HK-2 (cell line): Measurements from ENCODE around the gene ABI3BP.
"Not testable (repeated sequence)": the region's sequence is repeated elsewhere in the genome, so short reads cannot be mapped to it uniquely, and the experiment has no call there.

ENCODE experiments used
- DNase-seq: peaks from one replicate; pipeline ENCODE4 v3.0.0-alpha.2; 2018; ENCODE audit not compliant: unreplicated experiment

ABI3BP gene, protein sequence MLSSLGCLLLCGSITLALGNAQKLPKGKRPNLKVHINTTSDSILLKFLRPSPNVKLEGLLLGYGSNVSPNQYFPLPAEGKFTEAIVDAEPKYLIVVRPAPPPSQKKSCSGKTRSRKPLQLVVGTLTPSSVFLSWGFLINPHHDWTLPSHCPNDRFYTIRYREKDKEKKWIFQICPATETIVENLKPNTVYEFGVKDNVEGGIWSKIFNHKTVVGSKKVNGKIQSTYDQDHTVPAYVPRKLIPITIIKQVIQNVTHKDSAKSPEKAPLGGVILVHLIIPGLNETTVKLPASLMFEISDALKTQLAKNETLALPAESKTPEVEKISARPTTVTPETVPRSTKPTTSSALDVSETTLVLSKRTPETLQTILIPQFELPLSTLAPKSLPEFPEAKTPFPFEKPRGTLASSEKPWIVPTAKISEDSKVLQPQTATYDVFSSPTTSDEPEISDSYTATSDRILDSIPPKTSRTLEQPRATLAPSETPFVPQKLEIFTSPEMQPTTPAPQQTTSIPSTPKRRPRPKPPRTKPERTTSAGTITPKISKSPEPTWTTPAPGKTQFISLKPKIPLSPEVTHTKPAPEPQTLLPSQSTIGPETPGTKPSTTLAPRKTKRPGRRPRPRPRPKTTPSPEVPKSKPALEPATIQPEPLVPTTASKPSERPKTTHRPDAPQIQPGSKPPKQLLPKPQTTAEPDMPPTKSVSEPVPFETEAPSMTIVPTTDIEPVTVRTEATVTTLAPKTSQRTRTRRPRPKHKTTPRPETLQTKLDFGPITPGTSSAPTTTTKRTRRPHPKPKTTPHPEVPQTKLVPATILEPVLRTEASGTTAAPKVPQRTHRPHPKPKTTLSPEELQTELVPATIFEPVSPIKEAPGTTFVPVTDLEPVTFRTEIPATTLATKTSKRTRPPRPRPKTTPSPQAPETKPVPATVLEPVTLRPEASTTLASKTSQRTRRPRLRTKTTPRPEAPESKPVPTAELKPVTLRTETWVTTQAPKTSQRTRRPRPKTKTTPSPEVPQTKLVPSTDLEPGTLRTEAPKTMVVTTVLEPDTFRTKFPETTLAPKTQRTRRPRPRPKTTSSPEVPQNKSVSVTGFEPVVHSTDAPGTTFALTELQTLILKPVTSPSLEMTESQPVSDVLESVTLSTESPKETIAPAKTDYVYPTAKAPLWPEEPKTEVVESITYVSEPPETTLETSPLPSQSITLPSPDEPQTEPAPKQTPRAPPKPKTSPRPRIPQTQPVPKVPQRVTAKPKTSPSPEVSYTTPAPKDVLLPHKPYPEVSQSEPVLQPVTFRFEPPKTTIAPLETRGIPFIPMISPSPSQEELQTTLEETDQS (N-terminal part only)

DNA sequence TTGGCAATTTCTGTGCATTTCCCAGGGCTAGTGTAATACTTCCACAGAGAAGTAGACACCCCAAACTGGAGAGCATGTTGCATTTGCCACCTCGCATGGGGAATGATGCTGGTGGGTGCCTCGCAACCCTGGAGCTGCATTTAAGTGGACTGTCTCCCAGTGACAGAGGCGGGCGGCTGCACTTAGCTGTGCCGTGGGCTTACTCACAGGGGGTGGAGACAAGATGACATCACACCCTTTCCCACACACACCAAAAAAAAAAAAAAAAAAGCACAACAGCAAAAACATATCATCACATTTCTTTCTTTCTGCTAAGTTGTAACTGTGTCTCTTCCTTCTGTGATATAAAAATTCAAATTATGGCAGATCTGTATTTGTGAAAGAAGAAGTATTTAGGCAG, at the start of gene ABI3BP:
Gene ABI3BP, minus strand, starts transcription at position 113 of the 400 bp plus-strand sequence. Its CDS starts 37 bp downstream, at position 76.
- DNase-seq, result peak; percentile 63

DNA sequence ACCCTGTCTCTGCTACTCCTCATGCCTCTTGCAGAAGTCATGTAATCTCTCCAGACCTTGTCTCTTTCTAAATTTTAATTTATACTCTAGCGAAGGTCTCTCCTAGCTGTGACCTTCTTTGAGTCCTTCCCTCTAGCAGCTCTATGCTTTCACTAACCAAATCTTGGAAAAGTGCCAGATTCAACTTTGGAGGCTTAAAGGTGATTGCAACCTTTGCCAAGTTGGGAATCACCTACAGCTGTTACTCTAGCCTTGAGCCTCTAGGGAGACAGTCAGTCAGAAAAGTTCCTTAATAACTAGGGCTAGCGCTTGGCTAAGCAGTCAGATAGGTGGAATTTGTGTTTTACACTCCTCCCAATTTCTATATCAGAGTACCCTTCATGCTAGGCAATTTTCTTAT, 46.1 kb upstream of the ABI3BP start:
- no peak for DNase-seq

DNA sequence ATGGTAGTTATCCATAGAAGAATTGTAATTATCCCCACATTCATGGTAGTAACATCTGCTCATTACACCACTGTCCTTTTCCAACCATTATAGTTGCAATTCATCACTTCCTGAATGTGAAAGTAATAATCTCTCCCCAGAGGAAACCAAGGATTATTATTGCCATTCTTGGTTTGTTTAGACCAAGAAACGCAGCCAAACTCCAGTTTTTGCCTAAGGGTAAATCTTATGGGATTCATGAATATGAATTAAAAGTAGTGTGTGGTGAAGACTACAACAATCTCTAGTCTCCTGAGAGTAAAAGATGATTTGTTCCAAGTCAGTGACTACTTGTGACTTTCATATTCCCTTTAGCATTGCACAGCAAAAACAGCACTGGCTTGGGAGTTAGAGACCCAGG, 45.7 kb upstream of the ABI3BP start:
- no peak for DNase-seq

DNA sequence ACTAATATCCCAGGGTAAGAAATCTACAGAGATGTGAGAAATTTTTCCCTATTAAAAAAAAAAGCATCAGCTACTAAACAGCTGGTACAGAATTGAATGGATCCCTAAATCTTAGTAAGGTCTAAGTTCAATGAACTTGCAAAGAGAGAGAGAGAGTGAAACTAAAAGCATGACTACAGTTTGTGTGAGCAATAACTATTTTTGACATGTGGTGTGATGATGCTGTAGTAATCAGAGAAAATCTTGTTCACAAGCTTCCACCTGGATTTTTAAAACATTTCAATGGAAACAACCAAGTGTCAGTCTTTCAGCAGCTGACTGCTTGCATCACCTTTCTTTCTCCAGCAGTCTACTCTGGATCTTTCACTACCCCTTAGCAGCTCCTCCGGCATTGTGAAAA, 45.2 kb upstream of the ABI3BP start:
- DNase-seq, result no peak

DNA sequence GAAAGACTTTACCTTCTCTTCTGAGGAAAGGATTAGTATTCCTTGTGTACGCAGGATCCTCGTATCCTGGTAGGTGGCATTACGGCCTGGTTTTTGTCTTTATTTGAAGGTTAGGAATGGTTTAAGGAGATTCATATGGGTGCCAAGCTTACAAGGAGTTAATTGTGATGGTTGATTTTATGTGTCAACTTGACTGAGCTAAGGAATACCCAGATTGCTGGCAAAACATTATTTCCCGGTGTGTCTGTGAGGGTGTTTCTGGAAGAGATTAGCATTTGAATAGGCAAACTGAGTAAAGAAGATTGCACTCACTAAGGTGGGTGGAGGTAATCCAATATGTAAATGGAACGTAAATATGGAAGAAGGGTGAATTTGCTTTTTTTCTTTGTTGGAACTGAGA, 44.4 kb upstream of the ABI3BP start:
- DNase-seq, result no peak

DNA sequence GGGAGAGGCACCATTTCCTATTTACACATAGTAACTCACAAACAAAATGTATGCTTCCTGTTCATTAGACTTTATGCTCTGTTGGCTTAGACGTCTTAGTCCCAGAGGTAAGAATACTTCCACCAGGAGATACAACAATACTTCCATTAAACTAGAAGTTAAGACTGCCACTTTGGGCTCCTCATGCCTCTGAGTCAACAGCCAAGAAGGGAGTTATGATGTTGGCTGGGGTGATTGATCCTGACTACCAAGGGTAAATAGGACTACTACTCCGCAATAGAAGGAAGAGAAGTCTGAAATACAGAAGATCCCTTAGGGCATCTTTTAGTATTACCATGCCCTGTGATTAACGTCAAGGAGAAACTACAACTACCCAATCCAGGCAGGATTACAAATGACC, 43.5 kb upstream of the ABI3BP start:
- DNase-seq, result no peak

DNA sequence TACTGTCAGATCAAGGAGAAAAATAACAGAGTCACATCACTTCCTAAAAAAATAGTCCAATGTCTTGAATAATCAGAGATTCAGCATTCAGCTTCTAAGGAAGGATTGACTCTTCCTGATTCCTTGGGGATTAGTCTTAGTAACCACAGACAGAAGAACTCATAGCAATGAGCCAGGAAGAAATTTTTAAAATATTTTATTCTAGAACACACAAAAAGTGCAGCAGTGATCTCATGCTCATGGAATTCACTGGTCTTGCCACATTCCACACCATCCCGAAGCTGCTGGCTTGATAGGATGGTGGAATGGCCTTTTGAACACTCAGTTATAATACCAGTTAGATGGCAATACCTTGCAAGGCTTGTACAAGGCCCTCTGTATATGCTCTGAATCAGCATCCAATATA, 43.0 kb upstream of the ABI3BP start:
- peak; percentile 82 for DNase-seq

DNA sequence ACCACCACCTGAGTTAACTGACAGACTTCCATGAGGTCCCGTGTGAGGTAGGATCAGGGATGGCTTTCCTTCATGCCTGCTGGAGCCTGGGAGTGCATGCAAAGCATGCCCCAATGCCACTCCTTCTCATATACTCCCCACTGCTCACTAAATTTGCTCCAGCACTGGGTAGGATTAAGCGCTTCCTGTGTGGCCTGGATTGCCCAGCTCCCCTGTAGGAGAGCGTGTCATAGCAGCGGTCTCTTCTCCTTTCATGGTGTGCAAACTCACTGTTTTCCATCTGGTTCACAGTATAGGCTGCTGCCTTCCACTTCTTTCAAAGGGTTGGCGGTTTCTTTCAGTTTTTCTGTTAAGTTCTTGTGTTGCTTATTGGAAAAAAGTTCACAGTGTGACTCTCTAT, 34.1 kb upstream of the ABI3BP start:
- DNase-seq, result no peak

DNA sequence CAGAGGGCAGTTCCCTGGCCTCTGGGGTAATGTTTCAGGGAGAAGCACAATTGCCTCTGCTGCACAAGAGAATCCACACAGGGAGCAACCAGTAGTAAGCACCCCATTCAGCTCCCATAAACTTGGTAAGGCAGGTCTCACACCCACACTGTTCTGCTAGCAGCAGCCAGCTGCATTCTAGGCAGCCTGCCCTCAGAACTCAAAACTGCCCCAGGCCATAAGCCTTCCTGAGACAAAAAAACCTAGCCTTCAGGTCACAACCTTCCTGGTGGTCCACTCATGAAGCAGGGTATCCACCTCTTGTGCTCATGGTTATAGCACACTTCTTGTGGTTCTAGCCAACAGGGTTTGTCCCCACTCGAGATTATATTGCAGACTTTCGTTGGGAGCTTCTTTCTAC, 33.7 kb upstream of the ABI3BP start:
- DNase-seq, result no peak

DNA sequence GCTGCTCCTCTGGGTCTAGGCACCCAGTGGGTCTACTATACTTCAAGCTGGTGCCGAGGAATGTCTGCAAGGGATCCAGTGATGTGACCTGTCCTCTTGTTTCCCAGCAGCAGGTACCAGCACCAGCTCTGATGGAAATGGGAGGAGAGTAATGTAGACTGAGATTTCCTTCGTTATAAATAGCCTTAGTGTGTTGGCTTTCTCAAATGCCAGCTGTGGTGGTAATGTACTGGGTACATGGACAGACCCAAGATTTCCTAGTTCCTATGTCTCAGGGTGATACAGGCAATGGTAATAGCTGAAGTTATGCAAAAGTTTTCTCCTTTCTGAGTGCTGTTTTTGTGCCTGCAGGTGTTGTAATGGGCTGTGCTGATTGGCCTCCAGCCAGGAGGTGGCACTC, 33.0 kb upstream of the ABI3BP start:
- DNase-seq, result no peak

DNA sequence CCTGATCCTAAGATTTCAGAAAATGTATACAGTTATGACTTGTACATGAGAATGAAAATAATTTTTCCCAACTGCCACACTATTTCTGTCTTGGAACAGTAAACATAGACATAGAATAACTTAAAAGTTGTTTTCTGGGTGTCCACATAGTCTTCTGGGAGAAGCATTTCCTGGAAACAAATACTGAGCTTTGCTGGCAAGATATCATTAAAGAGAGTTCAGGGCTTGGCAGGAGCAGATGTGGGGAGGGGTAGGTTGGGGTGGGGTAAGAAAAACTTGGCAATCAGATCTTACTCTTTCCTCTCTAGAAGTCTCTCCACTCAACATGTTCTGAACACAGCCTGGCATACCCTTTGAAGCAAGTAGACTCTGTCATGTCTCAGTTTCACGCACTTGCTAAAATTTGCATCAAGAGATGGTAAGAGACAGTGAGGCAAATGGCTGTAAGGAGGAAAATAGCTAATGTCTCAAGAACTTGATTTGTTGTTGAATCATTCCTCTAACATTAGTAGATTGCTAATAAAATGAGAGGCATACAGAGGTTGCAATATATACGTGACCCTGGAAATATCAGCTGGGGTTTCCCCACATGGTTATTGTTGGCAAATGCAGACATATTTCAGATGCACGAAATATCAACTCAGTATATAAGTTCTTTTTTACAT, 27.3 kb upstream of the ABI3BP start:
- DNase-seq, result no peak

DNA sequence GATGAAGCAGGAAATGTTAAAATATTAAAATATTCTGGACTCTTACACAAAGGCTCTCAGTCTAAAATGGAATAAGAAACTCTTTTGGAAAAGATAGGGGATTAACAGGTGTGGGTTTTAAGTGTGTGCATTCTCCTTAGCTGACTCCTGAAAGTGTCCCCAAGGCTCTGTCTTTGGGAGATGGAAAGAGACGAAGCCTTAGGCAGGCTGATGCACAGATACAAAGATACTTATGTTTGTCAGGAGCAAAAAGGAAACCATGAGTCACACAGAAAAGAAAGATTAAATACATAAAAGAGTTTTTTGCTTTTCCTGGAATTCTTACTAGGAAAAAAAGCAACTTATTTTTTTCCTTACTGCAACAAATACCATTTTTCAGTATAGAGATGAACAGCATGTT, 23.8 kb upstream of the ABI3BP start:
- no peak for DNase-seq

DNA sequence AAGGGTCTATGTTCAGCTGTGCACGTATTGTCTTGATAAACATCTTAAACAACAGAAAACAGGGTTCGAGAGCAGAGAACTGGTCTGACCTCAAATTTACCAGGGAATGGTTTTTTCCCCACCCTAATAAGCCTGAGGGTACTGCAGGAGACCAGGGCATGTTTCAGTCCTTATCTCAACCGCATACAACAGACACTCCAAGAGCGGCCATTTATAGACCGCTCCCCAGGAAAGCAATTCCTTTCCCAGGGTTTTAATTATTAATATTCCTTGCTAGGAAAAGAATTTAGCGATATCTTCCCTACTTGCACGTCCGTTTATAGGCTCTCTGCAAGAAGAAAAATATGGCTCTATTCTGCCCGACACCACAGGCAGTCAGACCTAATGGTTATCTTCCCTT, 19.1 kb upstream of the ABI3BP start:
- not testable (repeated sequence) for DNase-seq

DNA sequence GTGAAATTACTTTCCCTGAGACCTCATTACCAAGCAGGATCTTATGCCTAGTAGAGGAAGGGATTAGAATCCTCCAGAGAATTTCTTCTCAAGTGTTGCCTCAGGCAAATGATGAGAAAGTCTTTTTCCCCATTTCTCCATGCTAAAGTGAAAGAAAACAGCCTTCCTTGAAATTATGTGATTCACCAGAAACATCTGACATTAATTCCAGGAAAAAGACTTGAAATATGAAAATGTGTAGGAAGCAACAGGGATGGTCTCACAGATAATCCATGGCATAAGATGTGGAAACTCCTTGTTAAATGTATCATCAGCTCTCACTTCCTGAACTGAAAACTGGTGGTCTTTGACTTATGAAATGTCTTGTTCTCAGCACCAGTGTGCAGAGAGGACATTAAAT, 17.9 kb upstream of the ABI3BP start:
- DNase-seq, result no peak

DNA sequence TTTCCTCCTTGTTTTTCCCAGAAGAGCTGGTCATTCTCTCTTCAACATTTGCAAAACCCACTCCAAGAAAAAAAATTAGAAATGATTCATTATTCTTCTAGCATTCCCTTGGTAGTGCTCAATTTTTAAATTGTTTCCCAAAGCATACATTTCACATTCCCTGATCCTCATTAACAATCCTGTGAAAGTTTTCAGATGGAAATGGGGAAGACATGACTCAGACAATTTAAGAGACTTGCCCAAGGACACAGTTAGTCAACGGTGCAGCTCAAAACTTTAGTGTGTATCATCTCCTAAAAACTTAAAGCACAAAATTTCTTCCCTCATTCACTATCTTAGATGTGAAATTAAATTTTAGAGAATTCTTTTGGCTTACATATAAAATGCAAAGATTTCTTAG, 17.1 kb upstream of the ABI3BP start:
- DNase-seq, result no peak

DNA sequence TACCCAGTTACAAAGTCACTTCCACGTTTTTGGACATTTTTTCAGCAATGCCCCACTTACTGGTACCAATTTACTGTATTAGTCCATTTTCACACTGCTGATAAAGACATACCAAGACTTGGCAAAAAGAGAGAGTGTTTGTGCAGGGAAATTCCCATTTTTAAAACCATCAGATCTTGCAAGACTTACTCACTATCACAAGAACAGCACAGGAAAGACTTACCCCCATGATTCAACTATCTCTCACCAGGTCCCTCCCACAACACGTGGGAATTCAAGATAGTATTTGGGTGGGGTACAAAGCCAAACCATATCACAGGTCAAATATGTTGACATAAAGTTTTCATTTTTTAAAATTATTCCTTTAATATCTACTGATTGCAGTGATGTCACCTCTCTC, 16.2 kb upstream of the ABI3BP start:
- DNase-seq, result no peak

DNA sequence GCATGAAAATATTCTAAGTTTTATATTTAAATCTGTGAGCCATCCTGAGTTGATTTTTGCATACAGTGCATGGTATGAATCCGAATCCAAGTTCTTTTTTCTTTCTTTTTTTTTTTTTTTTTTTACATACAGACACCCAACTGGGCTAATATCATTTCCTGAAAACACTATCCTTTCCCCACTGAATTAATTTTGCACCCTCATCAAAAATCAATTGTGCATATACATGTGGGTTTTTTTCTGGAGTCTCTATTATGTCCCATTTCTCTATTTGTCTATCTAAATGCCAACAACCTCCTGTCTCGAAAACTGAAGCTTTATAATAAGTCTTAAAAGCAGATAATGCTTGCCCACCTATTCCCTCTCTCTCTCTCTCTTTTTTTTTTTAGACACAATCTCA, 5.9 kb upstream of the ABI3BP start:
- DNase-seq, result no peak

DNA sequence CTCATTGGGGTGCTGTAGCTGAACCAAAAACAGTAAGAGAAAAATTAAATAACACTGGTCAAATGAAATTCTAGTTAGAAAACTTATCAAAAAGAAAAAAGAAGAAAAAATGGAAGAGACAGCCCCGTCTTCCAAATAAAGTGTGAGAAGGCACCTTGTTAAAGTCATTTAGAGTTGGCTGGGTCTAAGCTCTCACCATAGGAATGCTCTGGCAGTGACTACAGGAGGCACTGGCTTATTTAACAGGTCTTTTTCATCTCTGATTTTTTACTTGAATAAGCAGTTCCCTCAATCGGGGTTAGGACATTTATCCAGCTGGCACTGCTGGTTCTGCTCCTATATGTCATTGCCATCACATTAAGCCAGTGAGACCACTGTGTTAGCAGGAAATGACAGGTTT, 1.6 kb upstream of the ABI3BP start:
- no peak for DNase-seq

DNA sequence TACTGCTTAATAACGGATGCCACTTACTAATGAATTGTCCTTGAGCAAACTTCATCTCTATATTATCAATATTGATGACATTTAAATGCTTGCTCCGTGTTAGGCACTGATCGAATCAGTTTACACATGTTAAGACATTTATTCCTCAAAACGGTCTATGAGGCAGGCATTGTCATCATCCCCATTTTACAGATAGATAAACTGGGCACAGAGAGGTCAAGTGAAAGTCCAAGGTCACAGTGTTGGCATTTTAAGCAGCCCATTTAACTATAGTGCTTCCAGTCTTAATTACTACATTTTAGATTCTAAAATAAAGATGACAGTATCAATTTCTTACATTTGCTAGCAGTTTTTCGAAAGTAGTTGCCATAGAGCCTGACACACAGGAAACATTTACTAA, 966 bp upstream of the ABI3BP start:
- no peak for DNase-seq

DNA sequence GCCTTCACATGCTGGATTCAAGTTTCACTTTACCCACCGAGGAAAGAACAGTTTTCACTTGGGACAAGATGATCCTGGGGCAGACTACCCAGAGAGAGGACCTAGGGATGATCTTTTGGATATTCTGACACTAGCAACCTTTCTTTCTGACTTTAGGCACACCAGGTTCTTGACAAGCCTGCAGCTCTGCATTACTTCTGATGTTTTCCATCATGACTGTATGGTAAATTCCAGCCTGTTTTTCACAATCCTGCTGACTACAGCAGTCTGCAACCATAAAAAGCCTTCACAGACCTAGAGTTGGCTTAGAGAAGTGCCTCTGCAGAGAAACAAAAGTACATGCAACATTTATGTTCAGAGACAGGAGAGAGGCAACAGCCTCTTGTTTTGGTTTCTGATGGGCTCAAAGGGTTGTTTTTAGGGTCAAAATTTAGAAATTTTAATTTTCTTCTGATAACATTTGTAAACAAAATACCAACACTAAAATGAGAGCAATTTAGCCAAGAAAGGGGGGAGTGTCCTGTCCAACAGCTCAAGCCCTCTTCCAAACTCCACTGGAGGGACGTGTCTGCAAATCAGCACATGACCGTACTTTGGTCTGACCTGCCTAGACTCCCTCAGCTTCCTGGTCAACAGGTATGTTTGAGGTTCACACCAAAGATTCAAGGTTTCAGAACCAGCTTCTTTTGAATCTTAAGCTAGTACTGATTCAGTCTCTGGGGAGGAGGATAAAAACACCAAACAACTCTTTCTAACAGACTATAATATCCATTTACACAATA, 799 bp downstream of the ABI3BP start:
- no peak for DNase-seq

DNA sequence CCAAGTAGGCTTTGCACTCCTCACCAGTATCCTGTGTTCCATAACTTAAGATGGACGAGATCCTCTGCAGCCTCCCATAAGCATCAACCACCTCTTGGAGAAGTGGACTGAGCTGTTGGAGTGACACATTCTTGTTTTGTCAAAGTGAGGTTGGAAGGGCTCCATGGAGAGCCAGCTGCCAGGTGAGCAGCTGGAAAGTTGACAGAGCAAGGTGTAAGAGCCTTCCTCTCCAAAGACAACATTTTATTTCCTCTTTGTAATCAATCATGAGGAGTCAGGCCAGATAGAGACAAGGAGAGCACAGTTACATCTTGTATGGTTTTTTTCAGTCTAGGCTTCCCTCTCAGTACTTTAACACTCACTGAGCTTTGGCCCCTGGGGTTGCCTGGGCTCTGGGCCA, 5.1 kb downstream of the ABI3BP start:
- no peak for DNase-seq
